Body of pancreas (tissue), 4 donors: ENCODE results near the gene PAWR. TPM values are rescaled to one million over a fixed set of nuclear protein-coding genes. Genes with fewer than 3 reads are reported as not detected.
A peak's percentile ranks its signal among the peaks of the same experiment; 100 is the strongest.

Experiments
- ATAC-seq: fragments of 150-250 bp; one replicate; pipeline ENCODE4 v1.9.1; 2016
- DNase-seq, 4 donors: peaks; one replicate each; pipeline ENCODE4 v3.0.0-alpha.2; 2019
- H3K27ac ChIP-seq, 4 donors: fragments of 200-600 bp; sonication (generic); 1 replicate in 3 of 4; 2 replicates in 1 of 4; pipeline versions ENCODE4 v1.5.1 to v1.6.1; 2016 to 2019; ENCODE audit warnings: mild to moderate bottlenecking in 1 of 4, mixed read lengths in 1 of 4, moderate library complexity in 1 of 4
- H3K27me3 ChIP-seq, 2 donors: fragments of 200-600 bp; sonication (generic); one replicate each; pipeline ENCODE4 v1.6.0; 2016; ENCODE audit warnings: mild to moderate bottlenecking in 1 of 2
- H3K36me3 ChIP-seq, 2 donors: fragments of 200-600 bp; sonication (generic); replicated peaks in 1 of 2; 2 replicates each; pipeline ENCODE4 v1.5.1; 2016; ENCODE audit warnings: low read depth in 2 of 2; ENCODE audit not compliant: insufficient read depth in 1 of 2
- H3K4me1 ChIP-seq: fragments of 200-600 bp; sonication (generic); one replicate; pipeline ENCODE4 v1.6.0; 2016
- H3K4me3 ChIP-seq, 2 donors: fragments of 200-600 bp; sonication (generic); 1 replicate in 1 of 2; 2 replicates in 1 of 2; pipeline ENCODE4 v1.5.1; 2016 to 2019
- H3K9me3 ChIP-seq, 3 donors: fragments of 200-600 bp; sonication (generic); 1 replicate in 2 of 3; 2 replicates in 1 of 3; pipeline ENCODE4 v1.5.1; 2016
- POLR2A ChIP-seq, 3 donors: fragments of 450-650 bp; IDR thresholded peaks; one replicate each; pipeline ENCODE4 v1.6.1; 2016; ENCODE audit warnings: antibody characterized with exemption in 3 of 3, mild to moderate bottlenecking in 2 of 3
- WGBS, 2 donors: methylation state at CpG; one replicate each; pipeline ENCODE4 v1.1.5; 2017; 5-methylcytosine and 5-hydroxymethylcytosine counted together
- intact Hi-C: fragments of 100-400 bp; cut with DNase I; formaldehyde crosslinking; loops from one replicate; pipeline ENCODE4 v1.15.1; 2023
- total RNA-seq, 2 donors: library from RNA; depleted of rRNA; stranded (reverse); fragments of >200 nt; gene quantifications; one replicate each; pipeline ENCODE4 v1.1.0, GENCODE V29; 2016
- TF ChIP-seq, protein P1 (sequence below), 7 experiments: fragments of 450-650 bp in 4 of 7; fragments of 200-600 bp in 3 of 7; sonication (generic) in 3 of 7; IDR thresholded peaks; one replicate each; pipeline ENCODE4 v1.5.1; 2016 to 2019; ENCODE audit warnings: antibody characterized with exemption in 7 of 7

The PAWR gene
- total RNA-seq, 2 donors from 2014 or later: 19.8 to 49.0 TPM

DNA sequence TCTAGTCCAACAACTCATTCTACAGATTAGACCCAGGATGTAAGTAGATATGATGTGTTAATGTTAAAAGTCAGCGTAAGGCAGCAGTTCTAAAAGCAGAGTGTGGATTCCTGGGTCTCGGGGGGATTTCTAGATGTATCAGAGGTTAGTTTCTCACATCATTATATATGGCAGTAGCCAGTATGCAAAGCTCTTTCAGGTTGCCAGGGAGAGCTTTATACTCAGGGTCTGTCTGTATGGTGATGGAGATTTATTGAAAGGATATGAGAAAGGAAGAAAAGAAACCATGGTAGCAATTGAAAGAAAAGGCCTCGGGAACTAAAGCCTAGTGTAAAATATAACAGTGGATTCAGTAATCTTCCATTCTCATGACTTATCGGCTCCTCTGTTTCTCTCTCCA, 26.2 kb upstream of the PAWR start:
- TF ChIP-seq, protein P1, sequence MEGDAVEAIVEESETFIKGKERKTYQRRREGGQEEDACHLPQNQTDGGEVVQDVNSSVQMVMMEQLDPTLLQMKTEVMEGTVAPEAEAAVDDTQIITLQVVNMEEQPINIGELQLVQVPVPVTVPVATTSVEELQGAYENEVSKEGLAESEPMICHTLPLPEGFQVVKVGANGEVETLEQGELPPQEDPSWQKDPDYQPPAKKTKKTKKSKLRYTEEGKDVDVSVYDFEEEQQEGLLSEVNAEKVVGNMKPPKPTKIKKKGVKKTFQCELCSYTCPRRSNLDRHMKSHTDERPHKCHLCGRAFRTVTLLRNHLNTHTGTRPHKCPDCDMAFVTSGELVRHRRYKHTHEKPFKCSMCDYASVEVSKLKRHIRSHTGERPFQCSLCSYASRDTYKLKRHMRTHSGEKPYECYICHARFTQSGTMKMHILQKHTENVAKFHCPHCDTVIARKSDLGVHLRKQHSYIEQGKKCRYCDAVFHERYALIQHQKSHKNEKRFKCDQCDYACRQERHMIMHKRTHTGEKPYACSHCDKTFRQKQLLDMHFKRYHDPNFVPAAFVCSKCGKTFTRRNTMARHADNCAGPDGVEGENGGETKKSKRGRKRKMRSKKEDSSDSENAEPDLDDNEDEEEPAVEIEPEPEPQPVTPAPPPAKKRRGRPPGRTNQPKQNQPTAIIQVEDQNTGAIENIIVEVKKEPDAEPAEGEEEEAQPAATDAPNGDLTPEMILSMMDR (IDR thresholded peaks at IDR 0.05): no peak
- TF ChIP-seq POLR2A (IDR thresholded peaks at IDR 0.05): no peak
- intact Hi-C loops: no loop called here

DNA sequence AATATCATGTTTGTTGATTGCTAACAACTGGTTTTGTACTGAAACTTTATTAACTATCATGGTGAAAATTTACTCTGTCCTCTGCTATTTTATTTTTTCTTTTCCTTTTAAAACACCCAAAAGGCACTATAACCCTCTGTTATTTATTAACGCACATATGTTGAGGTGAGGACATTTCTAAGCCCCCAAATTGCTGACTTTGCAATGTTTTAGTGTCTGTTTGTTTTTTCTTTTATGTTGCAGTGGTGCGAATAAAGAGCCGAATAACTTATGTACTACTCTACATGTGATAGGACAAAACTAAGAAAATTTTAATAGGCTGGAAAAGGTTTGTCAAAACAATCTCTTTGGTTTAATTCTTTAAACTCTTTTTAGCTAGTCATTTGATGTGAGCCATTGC, 24.5 kb upstream of the PAWR start:
- DNase-seq: no peak
- H3K4me1 ChIP-seq: peaks cover 4% of the 10 kb centered on the region
- ATAC-seq: no peak
- H3K9me3 ChIP-seq: no peaks in the 10 kb centered on the region
- H3K36me3 ChIP-seq: no peaks in the 10 kb centered on the region
- H3K4me3 ChIP-seq: no peak overlapping the region
- intact Hi-C loops: no loop called here
- H3K27me3 ChIP-seq: no peaks in the 10 kb centered on the region
- WGBS, 2 donors: 81 to 88% methylated on average over 3 of the region's 3 CpGs
- no peak for TF ChIP-seq POLR2A (IDR thresholded peaks at IDR 0.05)
- TF ChIP-seq, protein P1 (IDR thresholded peaks at IDR 0.05): no peak
- H3K27ac ChIP-seq: no peak overlapping the region

More for the DNA sequence above, 26.2 kb upstream of the PAWR start:
- H3K4me1 ChIP-seq: no peaks in the 10 kb centered on the region
- no peak for DNase-seq
- no peaks in the 10 kb centered on the region for H3K9me3 ChIP-seq
- ATAC-seq: no peak
- no peak overlapping the region for H3K4me3 ChIP-seq
- WGBS, 2 donors: 87 to 94% methylated on average over 4 of the region's 4 CpGs
- no peaks in the 10 kb centered on the region for H3K27me3 ChIP-seq
- H3K36me3 ChIP-seq: no peaks in the 10 kb centered on the region
- no peak overlapping the region for H3K27ac ChIP-seq

DNA sequence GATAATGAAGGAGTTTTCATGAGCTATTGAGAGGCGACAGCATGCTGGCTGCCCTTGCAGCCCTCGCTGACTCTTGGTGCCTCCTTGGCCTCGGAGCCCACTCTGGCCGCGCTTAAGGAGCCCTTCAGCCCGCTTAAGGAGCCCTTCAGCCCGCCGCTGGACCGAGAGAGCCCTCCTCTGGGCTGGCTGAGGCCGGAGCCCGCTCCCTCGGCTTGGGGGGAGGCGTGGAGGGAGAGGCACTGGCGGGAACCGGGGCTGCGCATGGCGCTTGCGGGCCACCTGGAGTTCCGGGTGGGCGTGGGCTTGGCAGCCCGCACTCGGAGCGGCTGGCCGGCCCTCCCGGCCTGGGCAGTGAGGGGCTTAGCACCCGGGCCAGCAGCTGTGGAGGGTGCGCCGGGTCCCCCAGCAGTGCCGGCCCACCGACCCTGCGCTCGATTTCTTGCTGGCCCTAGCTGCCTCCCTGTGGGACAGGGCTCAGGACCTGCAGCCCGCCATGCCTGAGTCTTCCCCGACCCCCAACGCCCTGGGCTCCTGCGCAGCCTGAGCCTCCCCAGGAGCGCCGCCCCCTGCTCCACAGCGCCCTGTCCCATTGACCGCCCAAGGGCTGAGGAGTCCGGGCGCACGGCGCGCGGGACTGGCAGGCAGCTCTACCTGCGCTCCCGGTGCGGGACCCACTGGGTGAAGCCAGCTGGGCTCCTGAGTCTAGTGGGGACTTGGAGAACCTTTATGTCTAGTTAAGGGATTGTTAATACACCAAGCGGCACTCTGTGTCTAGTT, 20.1 kb upstream of the PAWR start:
- H3K27me3 ChIP-seq: no peaks in the 10 kb centered on the region
- ATAC-seq (no peak), DNase-seq (peak in 1 of 4 donors; percentile 10)
- H3K27ac ChIP-seq: no peak overlapping the region
- 57 to 61% methylated on average over 10 to 49 of the region's 50 CpGs for WGBS, 2 donors
- TF ChIP-seq, protein P1 (IDR thresholded peaks at IDR 0.05): no peak
- TF ChIP-seq POLR2A (IDR thresholded peaks at IDR 0.05): no peak
- H3K9me3 ChIP-seq: no peaks in the 10 kb centered on the region
- H3K4me1 ChIP-seq: peaks cover 4% of the 10 kb centered on the region
- H3K4me3 ChIP-seq: no peak overlapping the region
- no peaks in the 10 kb centered on the region for H3K36me3 ChIP-seq
- intact Hi-C loops: no loop called here

DNA sequence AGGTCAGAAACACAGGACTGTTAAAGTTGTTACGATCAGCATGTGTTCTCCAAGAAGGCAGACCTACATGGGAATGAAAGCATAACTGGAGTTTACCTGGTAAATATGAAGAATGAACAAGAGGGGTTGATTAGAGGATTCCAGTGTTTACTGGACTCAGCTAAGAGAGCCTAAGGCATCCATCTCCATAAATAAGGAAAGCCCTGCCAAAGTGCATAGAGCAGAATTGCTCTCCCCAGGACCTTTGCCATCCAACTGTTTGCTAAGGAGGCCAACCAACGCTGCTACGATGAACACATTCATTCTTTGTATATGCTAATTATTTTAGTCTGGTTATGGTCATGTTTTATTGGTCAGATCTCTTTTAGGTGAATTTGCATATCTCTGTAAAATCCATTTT, 17.1 kb upstream of the PAWR start:
- intact Hi-C loops: no loop called here
- Histone ChIP-seq H3K27ac (no peak overlapping the region), H3K36me3 (no peaks in the 10 kb centered on the region), H3K4me3 (no peak overlapping the region), H3K4me1 (peaks cover 4% of the 10 kb centered on the region), H3K9me3 (no peaks in the 10 kb centered on the region), H3K27me3 (no peaks in the 10 kb centered on the region)
- ATAC-seq: no peak
- no peak for DNase-seq
- no peak for TF ChIP-seq POLR2A (IDR thresholded peaks at IDR 0.05)
- TF ChIP-seq, protein P1 (IDR thresholded peaks at IDR 0.05): no peak
- WGBS, 2 donors: 74 to 80% methylated on average over 3 of the region's 3 CpGs

DNA sequence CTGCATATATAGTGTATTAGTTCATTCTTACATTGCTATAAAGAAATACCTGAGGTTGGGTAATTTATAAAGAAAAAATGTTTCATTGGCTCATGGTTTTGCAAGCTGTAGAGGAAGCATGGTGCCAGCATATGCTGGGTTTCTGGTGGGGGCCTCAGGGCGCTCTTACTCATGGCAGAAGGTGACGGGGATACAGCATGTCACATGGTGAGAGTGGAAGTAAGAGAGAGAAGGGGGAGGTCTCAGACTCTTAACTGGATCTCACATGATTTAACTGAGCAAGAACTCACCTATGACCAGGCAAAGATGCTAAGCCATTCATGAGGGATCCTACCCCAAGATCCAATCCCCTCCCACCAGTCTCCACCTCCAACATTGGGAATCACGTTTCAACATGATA, 15.9 kb upstream of the PAWR start:
- WGBS, 2 donors: 61 to 71% methylated on average over 3 of the region's 3 CpGs
- ATAC-seq (no peak), DNase-seq (no peak)
- TF ChIP-seq POLR2A (IDR thresholded peaks at IDR 0.05): no peak
- TF ChIP-seq, protein P1 (IDR thresholded peaks at IDR 0.05): no peak
- no peak overlapping the region for H3K4me3 ChIP-seq
- H3K36me3 ChIP-seq: no peaks in the 10 kb centered on the region
- H3K27ac ChIP-seq: no peak overlapping the region
- no peaks in the 10 kb centered on the region for H3K27me3 ChIP-seq
- H3K9me3 ChIP-seq: no peaks in the 10 kb centered on the region
- intact Hi-C loops: no loop called here
- H3K4me1 ChIP-seq: peaks cover 4% of the 10 kb centered on the region
